Right lobe of liver (tissue), 4 donors: ENCODE data around the gene FGF5.

Experiments used
- CTCF ChIP-seq, 4 donors: fragments of 200-600 bp in 3 of 4; fragments of 450-650 bp in 1 of 4; IDR thresholded peaks; one replicate each; pipeline versions ENCODE4 v1.5.1 to v1.8.0; 2016 to 2022; ENCODE audit warnings: antibody characterized with exemption in 4 of 4, mild to moderate bottlenecking in 2 of 4
- POLR2A ChIP-seq: fragments of 450-650 bp; IDR thresholded peaks from one replicate; pipeline ENCODE4 v1.6.1; 2017; ENCODE audit warnings: antibody characterized with exemption, mild to moderate bottlenecking
- donor health status: DM: no; HTN: no; CAD: no.
- donor health status: DM: no; HTN: no; CAD: no.
- donor health status: DM: no; HTN: yes; CAD: no.

GRCh38 chr4:80313627-80314026 lies 47.2 kb downstream of the FGF5 start:
- TF ChIP-seq CTCF (IDR thresholded peaks at IDR 0.05) (no peak), POLR2A (no peak)
